ENCODE results near the gene IL1RL1.

DNA sequence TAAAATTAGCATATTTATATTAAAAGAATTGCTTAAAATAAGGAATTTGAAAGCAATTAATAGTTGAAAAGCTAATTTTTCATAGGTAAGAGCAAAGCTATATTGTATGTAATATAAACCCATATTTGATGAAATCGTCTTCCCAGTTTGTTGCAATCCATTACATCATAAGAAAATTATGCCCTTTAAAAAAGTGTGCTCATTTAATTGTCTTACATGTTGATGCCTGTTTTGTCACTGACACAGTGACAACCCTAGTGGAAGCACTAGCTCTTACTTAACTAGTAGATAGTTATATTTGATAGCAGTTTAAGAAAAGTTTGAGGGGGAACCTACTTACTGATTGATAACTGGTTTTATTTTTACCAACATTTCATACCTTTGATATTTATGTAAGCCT lies 81.6 kb downstream of the IL1RL1 start:
- TF ChIP-seq, protein P1, sequence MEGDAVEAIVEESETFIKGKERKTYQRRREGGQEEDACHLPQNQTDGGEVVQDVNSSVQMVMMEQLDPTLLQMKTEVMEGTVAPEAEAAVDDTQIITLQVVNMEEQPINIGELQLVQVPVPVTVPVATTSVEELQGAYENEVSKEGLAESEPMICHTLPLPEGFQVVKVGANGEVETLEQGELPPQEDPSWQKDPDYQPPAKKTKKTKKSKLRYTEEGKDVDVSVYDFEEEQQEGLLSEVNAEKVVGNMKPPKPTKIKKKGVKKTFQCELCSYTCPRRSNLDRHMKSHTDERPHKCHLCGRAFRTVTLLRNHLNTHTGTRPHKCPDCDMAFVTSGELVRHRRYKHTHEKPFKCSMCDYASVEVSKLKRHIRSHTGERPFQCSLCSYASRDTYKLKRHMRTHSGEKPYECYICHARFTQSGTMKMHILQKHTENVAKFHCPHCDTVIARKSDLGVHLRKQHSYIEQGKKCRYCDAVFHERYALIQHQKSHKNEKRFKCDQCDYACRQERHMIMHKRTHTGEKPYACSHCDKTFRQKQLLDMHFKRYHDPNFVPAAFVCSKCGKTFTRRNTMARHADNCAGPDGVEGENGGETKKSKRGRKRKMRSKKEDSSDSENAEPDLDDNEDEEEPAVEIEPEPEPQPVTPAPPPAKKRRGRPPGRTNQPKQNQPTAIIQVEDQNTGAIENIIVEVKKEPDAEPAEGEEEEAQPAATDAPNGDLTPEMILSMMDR (conservative IDR thresholded peaks at IDR 0.05 in 1 of 2, IDR thresholded peaks at IDR 0.05 in 1 of 2; ENCODE audit: low read depth in 1 of 2, low read length in 2 of 2): no peak
- TF ChIP-seq EZH2 (IDR thresholded peaks at IDR 0.05; ENCODE audit: low read length, missing control alignments): no peak

All from fibroblast of lung (primary cell).